ENCODE data around the gene PGM1. TPM values are rescaled to one million over a fixed set of nuclear protein-coding genes. Genes with fewer than 3 reads are reported as not detected.
A peak's percentile ranks its signal among the peaks of the same experiment; 100 is the strongest.

PGM1 gene
- total and polyA plus RNA-seq, 2 of the 13 experiments (the other 11 are each of a cell fraction or from before 2014, with no cell fraction given) = 51.6 to 105 TPM

GRCh38 chr1:63611231-63611630, 18.0 kb downstream of the PGM1 start:
- 86% methylated on average over 3 of the region's 3 CpGs for WGBS (ENCODE audit: low lambda C conversion rate)

GRCh38 chr1:63612564-63612963, 19.4 kb downstream of the PGM1 start:
- ATAC-seq = no peak
- Histone ChIP-seq H4K20me1 (ENCODE audit: insufficient read depth, low read length) (peaks cover 6% of the 10 kb centered on the region; the same call in 1 of the 2 replicates), H3K27ac (ENCODE audit: extremely low read length, insufficient read depth, low read length) (peak overlapping the region; percentile 15), H3K4me1 (ENCODE audit: insufficient read depth, low read length) (peaks cover 69% of the 10 kb centered on the region), H3K36me3 (replicated peaks in 1 of 2; ENCODE audit: control insufficient read depth in 1 of 2, insufficient read depth in 2 of 2, low read length in 2 of 2) (peaks cover 5 to 11% of the 10 kb centered on the region in 2 experiments; a peak in 3 of 5 replicates), H3K27me3 (ENCODE audit: control insufficient read depth in 1 of 2, insufficient read depth in 2 of 2, low read length in 2 of 2) (no peaks in the 10 kb centered on the region), H3K4me2 (ENCODE audit: low read depth, low read length) (no peak overlapping the region), H2AFZ (ENCODE audit: low read length) (no peak overlapping the region), H3K9me3 (ENCODE audit: low read length) (no peaks in the 10 kb centered on the region), H3K79me2 (ENCODE audit: insufficient read depth, low read length) (peaks cover 45% of the 10 kb centered on the region), H3K4me3 (replicated peaks in 1 of 3; ENCODE audit: insufficient read depth in 1 of 3, low read depth in 2 of 3, low read length in 3 of 3) (no peak overlapping the region), H3K9ac (ENCODE audit: insufficient read depth, low read depth, low read length) (no peak overlapping the region)
- intact Hi-C loops (cut with micrococcal nuclease; ENCODE audit: unreplicated experiment) = loop anchor here (10.0 kb wide), 1 partner anchor 62 kb away; no protein-coding TSS in a partner anchor
- no peak for TF ChIP-seq TGIF2 (CRISPR knock-in tag; IDR thresholded peaks at IDR 0.05)
- no peak for TF ChIP-seq TOE1 (CRISPR knock-in tag; IDR thresholded peaks at IDR 0.05)
- peak; percentile 87 for TF ChIP-seq CEBPB (IDR thresholded peaks at IDR 0.05; ENCODE audit: borderline replicate concordance, low read depth, low read length)
- peak; percentile 50; the same call in 1 of the 2 replicates for TF ChIP-seq CEBPG (CRISPR knock-in tag; IDR thresholded peaks at IDR 0.05)
- TF ChIP-seq PHF5A (CRISPR knock-in tag; IDR thresholded peaks at IDR 0.05; ENCODE audit: low read depth, unreplicated experiment) = no peak
- no peak for DNase-seq (ENCODE audit: low spot score)
- 84% methylated on average over 4 of the region's 4 CpGs for WGBS (ENCODE audit: low lambda C conversion rate)
- no peak for FAIRE-seq
- in situ Hi-C loops (cut with HindIII; ENCODE audit: extremely low pct_ligation_motif_present, low pct_unique_long_range_greater_than_20kb) = loop anchor here (25.0 kb wide), 1 partner anchor 300 kb away; no protein-coding TSS in a partner anchor
- CTCF ChIA-PET (ENCODE audit: low intra/inter-chr PET ratio, low total read pairs) = no interaction called here
- BruUV-seq (replicated peaks) = no TSS peak
- POLR2A ChIA-PET = no interaction called here

More at GRCh38 chr1:63611231-63611630, 18.0 kb downstream of the PGM1 start:
- Histone ChIP-seq H3K27ac (ENCODE audit: extremely low read length, insufficient read depth, low read length) (no peak overlapping the region), H3K9me3 (ENCODE audit: low read length) (no peaks in the 10 kb centered on the region), H4K20me1 (ENCODE audit: insufficient read depth, low read length) (peaks cover 6% of the 10 kb centered on the region; the same call in 1 of the 2 replicates), H3K4me1 (ENCODE audit: insufficient read depth, low read length) (peaks cover 56% of the 10 kb centered on the region), H3K79me2 (ENCODE audit: insufficient read depth, low read length) (peaks cover 41% of the 10 kb centered on the region), H3K9ac (ENCODE audit: insufficient read depth, low read depth, low read length) (no peak overlapping the region), H3K4me2 (ENCODE audit: low read depth, low read length) (no peak overlapping the region), H3K36me3 (replicated peaks in 1 of 2; ENCODE audit: control insufficient read depth in 1 of 2, insufficient read depth in 2 of 2, low read length in 2 of 2) (peaks cover 4 to 14% of the 10 kb centered on the region in 2 experiments; a peak in 3 of 5 replicates), H3K4me3 (replicated peaks in 1 of 3; ENCODE audit: insufficient read depth in 1 of 3, low read depth in 2 of 3, low read length in 3 of 3) (no peak overlapping the region), H3K27me3 (ENCODE audit: control insufficient read depth in 1 of 2, insufficient read depth in 2 of 2, low read length in 2 of 2) (no peaks in the 10 kb centered on the region), H2AFZ (ENCODE audit: low read length) (no peak overlapping the region)
- TF ChIP-seq FOSL2 (CRISPR knock-in tag; IDR thresholded peaks at IDR 0.05) = 0 out of 2 replicates have a peak, but pooled peaks have one; percentile 18
- TF ChIP-seq, protein P1, sequence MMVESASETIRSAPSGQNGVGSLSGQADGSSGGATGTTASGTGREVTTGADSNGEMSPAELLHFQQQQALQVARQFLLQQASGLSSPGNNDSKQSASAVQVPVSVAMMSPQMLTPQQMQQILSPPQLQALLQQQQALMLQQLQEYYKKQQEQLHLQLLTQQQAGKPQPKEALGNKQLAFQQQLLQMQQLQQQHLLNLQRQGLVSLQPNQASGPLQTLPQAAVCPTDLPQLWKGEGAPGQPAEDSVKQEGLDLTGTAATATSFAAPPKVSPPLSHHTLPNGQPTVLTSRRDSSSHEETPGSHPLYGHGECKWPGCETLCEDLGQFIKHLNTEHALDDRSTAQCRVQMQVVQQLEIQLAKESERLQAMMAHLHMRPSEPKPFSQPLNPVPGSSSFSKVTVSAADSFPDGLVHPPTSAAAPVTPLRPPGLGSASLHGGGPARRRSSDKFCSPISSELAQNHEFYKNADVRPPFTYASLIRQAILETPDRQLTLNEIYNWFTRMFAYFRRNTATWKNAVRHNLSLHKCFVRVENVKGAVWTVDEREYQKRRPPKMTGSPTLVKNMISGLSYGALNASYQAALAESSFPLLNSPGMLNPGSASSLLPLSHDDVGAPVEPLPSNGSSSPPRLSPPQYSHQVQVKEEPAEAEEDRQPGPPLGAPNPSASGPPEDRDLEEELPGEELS (CRISPR knock-in tag; IDR thresholded peaks at IDR 0.05) = no peak
- ATAC-seq (no peak), FAIRE-seq (no peak), DNase-seq (ENCODE audit: low spot score) (no peak)
- in situ Hi-C loops (cut with HindIII; ENCODE audit: extremely low pct_ligation_motif_present, low pct_unique_long_range_greater_than_20kb) (loop anchor here (25.0 kb wide), 1 partner anchor 301 kb away; no protein-coding TSS in a partner anchor), intact Hi-C loops (cut with micrococcal nuclease; ENCODE audit: unreplicated experiment) (loop anchor here (10.0 kb wide), 1 partner anchor 64 kb away; no protein-coding TSS in a partner anchor)
- ChIA-PET CTCF (ENCODE audit: low intra/inter-chr PET ratio, low total read pairs) (no interaction called here), POLR2A (interaction anchor here (1.4 kb wide), 1 partner anchor 30 kb away, joined by 4 read pairs; no protein-coding TSS in a partner anchor)
- no TSS peak for BruUV-seq (replicated peaks)

Data from HepG2 (cell line).